GM06990 (cell line): ENCODE results near the gene BNIP2.
"Not testable (repeated sequence)": the region's sequence is repeated elsewhere in the genome, so short reads cannot be mapped to it uniquely, and the experiment has no call there.

Source experiments
- DNase-seq: peaks from one replicate; pipeline ENCODE4 v3.0.0-alpha.2; 2011; ENCODE audit not compliant: insufficient read length; ENCODE audit errors: extremely low read depth
- H3K27me3 ChIP-seq: replicated peaks from 2 replicates; pipeline ENCODE4 v1.6.0; 2011; ENCODE audit warnings: low read length; ENCODE audit not compliant: control insufficient read depth, insufficient read depth
- H3K36me3 ChIP-seq: 2 replicates; pipeline ENCODE4 v1.5.1; 2011; ENCODE audit warnings: low read length; ENCODE audit not compliant: control insufficient read depth, insufficient read depth
- H3K4me3 ChIP-seq: replicated peaks from 2 replicates; pipeline ENCODE4 v1.5.1; 2011; ENCODE audit warnings: low read depth, mild to moderate bottlenecking, control low read depth, low read length
- TF ChIP-seq, protein P1 (sequence below): IDR thresholded peaks from 2 replicates; pipeline ENCODE4 v1.5.1; 2011; ENCODE audit warnings: low read length, control low read depth, mild to moderate bottlenecking, inconsistent platforms; ENCODE audit not compliant: insufficient read depth, poor library complexity, severe bottlenecking

BNIP2 gene

DNA sequence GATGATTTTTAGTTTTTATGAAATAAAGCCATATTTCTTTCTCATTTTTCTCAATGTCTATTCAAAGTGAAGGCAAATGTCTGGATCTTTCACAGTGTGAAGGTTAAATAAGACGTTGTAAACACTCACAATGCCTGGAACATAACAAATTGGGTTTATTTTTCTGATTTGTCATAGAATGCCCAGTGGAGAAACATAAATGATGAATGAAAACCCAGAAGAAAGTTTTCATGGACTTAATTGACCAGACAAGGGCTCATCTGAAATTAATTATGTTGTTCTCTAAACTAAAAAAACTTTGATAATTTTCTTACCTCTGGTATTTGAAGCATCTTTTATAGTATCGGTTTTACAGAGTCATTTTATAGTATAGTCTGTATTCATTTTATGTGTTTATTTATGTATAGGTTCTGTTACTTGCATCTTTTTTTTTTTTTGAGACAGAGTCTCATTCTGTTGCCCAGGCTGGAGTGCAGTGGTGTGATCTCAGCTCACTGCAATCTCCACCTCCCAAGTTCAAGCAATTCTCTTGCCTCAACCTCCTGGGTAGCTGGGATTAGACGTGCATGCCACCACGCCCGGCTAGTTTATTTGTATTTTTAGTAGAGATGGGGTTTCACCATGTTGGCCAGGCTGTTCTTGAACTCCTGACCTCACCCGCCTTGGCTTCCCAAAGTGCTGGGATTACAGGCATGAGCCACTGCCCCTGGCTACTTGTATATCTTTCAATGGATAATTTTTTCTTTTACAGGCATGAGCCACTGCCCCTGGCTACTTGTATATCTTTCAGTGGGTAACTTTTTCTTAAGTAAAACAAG, 15.1 kb upstream of the BNIP2 start:
- TF ChIP-seq, protein P1, sequence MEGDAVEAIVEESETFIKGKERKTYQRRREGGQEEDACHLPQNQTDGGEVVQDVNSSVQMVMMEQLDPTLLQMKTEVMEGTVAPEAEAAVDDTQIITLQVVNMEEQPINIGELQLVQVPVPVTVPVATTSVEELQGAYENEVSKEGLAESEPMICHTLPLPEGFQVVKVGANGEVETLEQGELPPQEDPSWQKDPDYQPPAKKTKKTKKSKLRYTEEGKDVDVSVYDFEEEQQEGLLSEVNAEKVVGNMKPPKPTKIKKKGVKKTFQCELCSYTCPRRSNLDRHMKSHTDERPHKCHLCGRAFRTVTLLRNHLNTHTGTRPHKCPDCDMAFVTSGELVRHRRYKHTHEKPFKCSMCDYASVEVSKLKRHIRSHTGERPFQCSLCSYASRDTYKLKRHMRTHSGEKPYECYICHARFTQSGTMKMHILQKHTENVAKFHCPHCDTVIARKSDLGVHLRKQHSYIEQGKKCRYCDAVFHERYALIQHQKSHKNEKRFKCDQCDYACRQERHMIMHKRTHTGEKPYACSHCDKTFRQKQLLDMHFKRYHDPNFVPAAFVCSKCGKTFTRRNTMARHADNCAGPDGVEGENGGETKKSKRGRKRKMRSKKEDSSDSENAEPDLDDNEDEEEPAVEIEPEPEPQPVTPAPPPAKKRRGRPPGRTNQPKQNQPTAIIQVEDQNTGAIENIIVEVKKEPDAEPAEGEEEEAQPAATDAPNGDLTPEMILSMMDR: no peak
- no peak for DNase-seq
- Histone ChIP-seq H3K36me3 (no peaks in the 10 kb centered on the region), H3K27me3 (no peaks in the 10 kb centered on the region), H3K4me3 (no peak overlapping the region)

DNA sequence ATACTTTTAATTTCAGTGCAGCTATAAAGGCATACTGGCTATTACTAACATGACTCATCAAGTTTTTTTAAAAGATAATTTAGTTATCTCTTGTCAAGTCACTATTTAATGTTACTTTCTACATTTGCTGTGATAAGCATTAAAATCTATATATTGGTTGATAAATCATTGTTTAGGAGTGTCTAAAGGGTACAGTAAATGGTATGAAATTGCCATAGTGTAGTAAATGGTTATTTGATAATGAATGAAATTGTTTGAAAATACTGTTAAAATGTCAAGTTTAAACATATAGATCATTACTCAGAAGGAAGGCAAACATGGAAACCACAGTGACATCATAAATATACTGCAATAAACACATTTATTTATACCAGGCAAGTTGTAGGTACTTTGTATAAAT, 13.2 kb upstream of the BNIP2 start:
- Histone ChIP-seq H3K27me3 (no peaks in the 10 kb centered on the region), H3K36me3 (no peaks in the 10 kb centered on the region), H3K4me3 (no peak overlapping the region)
- no peak for DNase-seq
- TF ChIP-seq, protein P1: no peak

GRCh38 chr15:59701880-59702279, 12.8 kb upstream of the BNIP2 start:
- Histone ChIP-seq H3K4me3 (no peak overlapping the region), H3K36me3 (no peaks in the 10 kb centered on the region), H3K27me3 (no peaks in the 10 kb centered on the region)
- DNase-seq: no peak
- TF ChIP-seq, protein P1: no peak

DNA sequence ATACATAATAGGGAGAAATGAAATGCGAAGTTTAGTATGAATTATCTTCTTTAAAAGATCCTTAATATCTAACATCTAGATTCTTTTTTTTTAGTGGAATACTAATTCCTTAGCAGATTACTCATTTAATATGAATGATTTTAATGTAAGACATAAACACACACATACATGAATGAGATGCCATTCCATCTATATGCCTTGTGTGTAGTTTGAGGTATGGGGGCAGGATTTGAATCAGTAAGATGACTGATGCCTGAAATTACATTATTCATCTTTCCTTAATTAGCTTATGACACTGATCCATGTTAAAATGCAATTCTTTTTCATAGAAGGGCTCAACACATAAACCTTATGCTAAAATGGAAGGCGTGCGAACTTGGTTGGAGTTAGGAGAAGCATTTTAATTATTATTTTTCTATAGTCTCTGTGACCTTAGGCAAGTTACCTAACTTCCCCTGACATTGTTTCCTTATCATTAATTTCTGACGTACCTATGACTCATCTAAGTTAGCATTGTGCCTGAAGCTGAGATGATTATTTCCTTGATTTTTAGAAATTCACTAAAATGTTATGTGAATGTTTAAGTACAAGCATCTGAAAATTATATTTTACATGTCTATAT, 10.8 kb upstream of the BNIP2 start:
- TF ChIP-seq, protein P1: no peak
- H3K4me3 ChIP-seq: no peak overlapping the region
- DNase-seq: no peak

GRCh38 chr15:59698065-59698464, 8.9 kb upstream of the BNIP2 start:
- DNase-seq, H3K4me3 ChIP-seq, H3K36me3 ChIP-seq, H3K27me3 ChIP-seq: not testable (repeated sequence)

More for the DNA sequence above, 10.8 kb upstream of the BNIP2 start:
- no peaks in the 10 kb centered on the region for H3K27me3 ChIP-seq
- H3K36me3 ChIP-seq: no peaks in the 10 kb centered on the region

GRCh38 chr15:59696332-59696731, 7.2 kb upstream of the BNIP2 start:
- H3K4me3 ChIP-seq: no peak overlapping the region
- TF ChIP-seq, protein P1: no peak
- no peaks in the 10 kb centered on the region for H3K27me3 ChIP-seq
- no peak for DNase-seq
- H3K36me3 ChIP-seq: no peaks in the 10 kb centered on the region
